Activated CD4-positive, alpha-beta T cell treated with anti-CD3 and anti-CD28 coated beads for 24 hours (primary cell): Measurements from ENCODE around the gene PKNOX2.

Source experiments
- DNase-seq, 2 donors: peaks; one replicate each; pipeline ENCODE4 v3.0.0-alpha.2; 2020; ENCODE audit warnings: low read depth in 2 of 2

Gene PKNOX2

GRCh38 chr11:125284245-125284850, 119.8 kb downstream of the PKNOX2 start:
- no peak for DNase-seq

- DNase-seq = no peak
Measured at GRCh38 chr11:125285844-125286243, 121.3 kb downstream of the PKNOX2 start.

GRCh38 chr11:125286486-125286885, 121.9 kb downstream of the PKNOX2 start:
- DNase-seq = no peak

- no peak for DNase-seq
Measured at GRCh38 chr11:125287491-125288210, 123.1 kb downstream of the PKNOX2 start.

- DNase-seq = no peak
Measured at GRCh38 chr11:125289419-125290098, 125.0 kb downstream of the PKNOX2 start.

- no peak for DNase-seq
Measured at GRCh38 chr11:125290263-125290662, 125.7 kb downstream of the PKNOX2 start.

GRCh38 chr11:125292100-125292499, 127.5 kb downstream of the PKNOX2 start:
- no peak for DNase-seq

GRCh38 chr11:125293596-125293995, 129.0 kb downstream of the PKNOX2 start:
- DNase-seq = no peak

GRCh38 chr11:125295931-125296330, 131.4 kb downstream of the PKNOX2 start:
- no peak for DNase-seq

- no peak for DNase-seq
Measured at GRCh38 chr11:125297346-125297915, 132.9 kb downstream of the PKNOX2 start.

GRCh38 chr11:125299061-125299615, 134.6 kb downstream of the PKNOX2 start:
- no peak for DNase-seq

- no peak for DNase-seq
Measured at GRCh38 chr11:125299821-125300220, 135.3 kb downstream of the PKNOX2 start.

GRCh38 chr11:125300791-125301218, 136.3 kb downstream of the PKNOX2 start:
- DNase-seq = no peak

- DNase-seq = no peak
Measured at GRCh38 chr11:125301346-125301745, 136.8 kb downstream of the PKNOX2 start.

- no peak for DNase-seq
Measured at GRCh38 chr11:125303186-125303585, 138.6 kb downstream of the PKNOX2 start.

- no peak for DNase-seq
Measured at GRCh38 chr11:125303694-125304093, 139.1 kb downstream of the PKNOX2 start.

- DNase-seq = no peak
Measured at GRCh38 chr11:125304136-125304535, 139.6 kb downstream of the PKNOX2 start.

- DNase-seq = no peak
Measured at GRCh38 chr11:125304876-125305275, 140.3 kb downstream of the PKNOX2 start.

- no peak for DNase-seq
Measured at GRCh38 chr11:125305345-125305744, 140.8 kb downstream of the PKNOX2 start.

GRCh38 chr11:125306476-125306875, 141.9 kb downstream of the PKNOX2 start:
- no peak for DNase-seq

- DNase-seq = no peak
Measured at GRCh38 chr11:125308246-125308645, 143.7 kb downstream of the PKNOX2 start.

GRCh38 chr11:125312391-125312790, 147.8 kb downstream of the PKNOX2 start:
- DNase-seq = no peak
